ENCODE data around the gene TP53.

The TP53 gene

DNA sequence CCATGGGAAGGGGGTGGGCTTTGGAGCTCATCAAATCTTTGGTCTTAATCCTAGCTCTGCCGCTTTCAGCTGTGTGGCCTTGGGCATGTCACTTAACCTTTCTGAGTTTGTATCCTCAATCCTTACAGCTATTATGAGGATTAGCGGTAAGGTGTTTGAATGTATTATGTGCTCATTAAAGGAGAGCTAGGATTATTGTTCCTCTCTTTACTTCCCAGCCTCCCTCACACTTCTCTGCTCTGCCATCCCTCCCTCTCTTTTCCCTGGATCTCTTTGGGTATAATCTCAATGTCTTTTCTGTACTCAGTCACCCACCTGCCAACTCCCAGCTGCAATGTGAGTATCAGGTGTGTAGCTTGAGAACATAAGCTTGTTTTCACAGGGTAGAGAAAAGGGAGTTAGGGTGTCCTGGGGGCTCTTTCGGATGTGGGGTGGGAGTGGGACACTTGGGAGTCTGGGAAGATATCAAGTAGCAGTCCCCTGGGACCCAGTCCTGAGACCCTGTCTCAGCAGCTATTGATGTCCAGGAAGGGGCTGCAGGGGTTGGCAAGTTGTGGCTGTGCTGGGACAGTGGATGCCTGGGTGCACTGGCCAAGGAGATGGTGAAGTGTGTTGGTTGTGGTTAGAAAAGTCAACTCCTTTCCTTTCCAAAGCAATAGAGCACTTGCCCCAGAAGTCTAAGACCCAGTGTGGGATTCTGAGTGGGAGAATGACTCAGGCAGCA is 19.5 kb upstream of the TP53 start:
- DNase-seq (ENCODE audit: low read depth, low spot score) = no peak

DNA sequence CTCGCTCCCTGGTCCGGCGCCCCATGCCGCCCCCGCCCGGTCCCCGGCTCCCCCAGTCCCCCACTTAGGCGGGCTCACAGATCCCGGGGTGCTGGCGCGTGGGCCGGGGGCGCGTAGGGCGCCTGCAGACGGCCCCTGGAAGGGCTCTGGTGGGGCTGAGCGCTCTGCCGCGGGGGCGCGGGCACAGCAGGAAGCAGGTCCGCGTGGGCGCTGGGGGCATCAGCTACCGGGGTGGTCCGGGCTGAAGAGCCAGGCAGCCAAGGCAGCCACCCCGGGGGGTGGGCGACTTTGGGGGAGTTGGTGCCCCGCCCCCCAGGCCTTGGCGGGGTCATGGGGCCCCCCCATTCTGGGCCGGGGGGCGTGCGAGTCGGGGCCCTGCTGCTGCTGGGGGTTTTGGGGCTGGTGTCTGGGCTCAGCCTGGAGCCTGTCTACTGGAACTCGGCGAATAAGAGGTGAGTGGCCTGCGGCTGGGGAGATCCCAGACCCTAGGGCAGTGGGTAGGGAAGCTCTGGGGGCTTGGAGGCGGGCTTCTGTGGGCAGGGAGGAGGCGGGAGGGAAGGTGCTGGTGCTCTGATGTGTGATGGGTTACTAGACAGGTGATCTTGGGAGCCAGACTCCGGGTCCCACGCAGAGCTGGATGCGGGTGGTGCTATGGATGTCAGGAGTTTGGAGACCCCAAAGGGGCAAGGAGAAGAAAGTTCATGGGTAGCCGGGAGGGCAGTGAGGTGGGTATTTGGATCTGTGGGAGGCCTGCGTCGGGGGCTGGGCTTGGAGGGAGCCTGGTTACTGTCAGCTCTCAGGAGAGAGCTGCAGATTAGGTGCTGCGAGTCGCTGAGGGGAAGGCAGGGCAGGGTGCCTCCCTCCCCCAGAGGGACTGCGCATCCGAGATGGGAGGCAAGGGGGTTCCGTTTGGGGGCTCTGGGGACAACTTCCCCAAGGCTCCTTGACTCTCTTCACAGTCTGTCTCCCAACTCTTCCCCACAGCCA is 18.3 kb upstream of the TP53 start:
- DNase-seq (ENCODE audit: low read depth, low spot score) = no peak

DNA sequence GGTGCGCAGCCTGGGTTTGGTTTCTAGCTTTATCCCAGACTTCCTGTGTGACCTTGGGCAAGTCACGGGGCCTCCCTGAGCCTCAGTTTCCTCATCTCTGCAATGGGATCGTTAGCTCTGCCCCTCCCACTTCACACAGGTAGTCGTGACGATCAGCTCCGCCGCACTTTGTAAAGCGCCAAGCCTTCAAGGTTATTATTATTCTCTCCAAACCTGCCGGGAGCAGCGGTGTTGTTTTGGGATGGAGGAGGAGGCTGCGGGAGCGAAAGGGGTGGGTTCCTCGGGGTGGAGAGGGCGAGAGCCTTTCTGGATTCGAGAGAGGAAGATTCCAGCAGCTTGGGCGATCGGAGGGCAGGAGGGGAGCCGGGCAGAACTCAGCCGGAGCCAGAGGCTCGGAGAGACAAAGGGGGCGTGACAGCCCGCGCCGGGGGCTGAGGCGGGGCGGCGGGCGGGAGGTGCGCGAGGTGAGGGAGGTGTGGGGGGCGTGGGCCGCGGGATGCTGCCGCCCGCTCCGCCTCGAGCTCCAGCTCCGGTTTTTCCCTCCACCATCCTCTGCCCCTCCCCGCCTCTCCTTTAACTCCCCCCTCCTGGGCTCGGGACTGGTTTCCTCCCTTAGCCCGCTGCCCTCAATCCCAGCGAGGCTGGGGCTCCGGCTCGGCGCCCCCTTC is 17.4 kb upstream of the TP53 start, which contains the start of gene EFNB3:
Gene EFNB3 (plus strand): TSS at position 602 of the 668 bp plus-strand sequence. CDS start 397 bp downstream, outside the sequence.
- DNase-seq (ENCODE audit: low read depth, low spot score) = no peak

DNA sequence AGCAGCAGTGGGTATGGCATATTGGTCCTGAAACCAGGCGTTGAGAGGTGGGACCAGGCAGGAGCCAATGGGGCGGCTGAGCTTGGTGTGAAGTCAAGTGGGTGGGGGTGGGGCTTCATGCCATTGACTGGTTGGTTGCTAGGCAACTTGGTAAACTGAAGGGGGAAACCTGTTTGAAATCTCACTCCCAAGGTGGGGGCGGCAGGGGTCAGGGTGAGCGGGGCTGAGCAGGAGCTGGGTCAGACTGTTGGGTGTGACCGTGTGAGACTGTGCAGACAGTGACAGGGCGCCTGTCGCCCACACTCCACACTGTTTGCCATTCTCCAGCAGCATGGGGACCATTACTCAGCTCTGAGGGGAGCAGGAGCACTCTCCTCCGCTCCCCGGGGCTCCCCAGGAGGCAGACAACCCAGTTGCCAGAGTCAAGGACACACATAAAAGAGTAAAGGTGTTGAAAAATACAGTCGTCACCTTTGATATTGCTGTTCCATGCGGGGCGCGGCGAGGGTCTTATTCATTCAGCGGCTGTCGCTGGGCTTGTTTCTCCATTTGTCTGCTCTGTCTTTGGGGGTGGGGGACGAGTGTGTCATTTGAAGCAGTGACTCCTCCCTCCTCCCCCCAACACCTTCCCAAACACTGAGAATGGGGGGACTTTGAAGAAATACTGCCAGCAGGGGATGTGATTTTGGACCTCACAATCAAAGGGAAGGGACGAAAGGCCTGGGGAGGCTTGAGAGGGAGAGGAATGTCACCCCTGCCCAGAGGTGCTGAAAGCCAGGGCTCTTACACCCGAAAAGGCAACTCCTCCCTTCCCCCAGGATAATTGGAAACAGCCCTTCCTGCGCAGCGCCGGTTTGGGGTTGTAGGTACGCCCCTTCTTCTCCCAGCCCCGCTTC is 16.5 kb upstream of the TP53 start:
- no peak for DNase-seq (ENCODE audit: low read depth, low spot score)

- no peak for DNase-seq (ENCODE audit: low read depth, low spot score)
Measured at GRCh38 chr17:7702776-7703175, 15.5 kb upstream of the TP53 start.

DNA sequence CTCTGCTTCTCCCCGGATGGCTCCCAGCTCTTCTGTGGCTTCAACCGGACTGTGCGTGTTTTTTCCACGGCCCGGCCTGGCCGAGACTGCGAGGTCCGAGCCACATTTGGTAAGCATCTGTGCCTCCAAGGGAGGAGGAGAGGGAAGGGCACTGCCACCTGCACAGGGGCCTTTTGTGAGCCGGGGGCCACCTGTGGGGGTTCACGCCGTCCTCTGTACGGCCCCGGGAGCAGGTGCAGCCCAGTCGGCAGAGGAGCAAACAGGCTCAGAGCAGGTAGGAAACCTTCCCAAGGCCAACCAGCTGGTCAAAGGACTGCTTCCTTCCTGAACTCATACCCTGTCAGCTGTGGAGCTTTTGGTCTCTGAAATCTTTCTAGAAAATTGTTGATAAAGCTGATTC is 14.4 kb upstream of the TP53 start:
- DNase-seq (ENCODE audit: low read depth, low spot score) = no peak

- DNase-seq (ENCODE audit: low read depth, low spot score) = no peak
Measured at GRCh38 chr17:7700510-7700909, 13.2 kb upstream of the TP53 start.

- no peak for DNase-seq (ENCODE audit: low read depth, low spot score)
Measured at GRCh38 chr17:7697828-7698588, 10.7 kb upstream of the TP53 start.

DNA sequence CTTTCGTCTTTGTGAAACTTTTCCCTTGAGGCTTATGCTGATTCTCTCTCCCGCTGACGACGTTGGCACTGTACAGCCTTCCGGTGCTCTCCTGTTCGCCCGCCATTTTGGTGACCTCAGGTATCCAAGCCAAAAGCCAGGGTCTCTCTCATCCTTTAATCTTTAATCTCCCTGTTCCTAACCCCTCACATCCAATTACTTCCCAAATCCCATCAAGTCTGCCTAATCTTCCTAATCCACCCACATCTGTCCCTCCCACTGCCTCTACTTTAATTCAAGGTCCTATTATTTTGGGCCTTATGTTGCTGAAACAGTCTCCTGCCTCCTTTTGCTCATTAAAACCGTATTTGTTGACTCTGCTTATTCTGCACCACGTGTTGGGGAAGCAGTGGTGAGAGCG is 8.3 kb upstream of the TP53 start:
- no peak for DNase-seq (ENCODE audit: low read depth, low spot score)

DNA sequence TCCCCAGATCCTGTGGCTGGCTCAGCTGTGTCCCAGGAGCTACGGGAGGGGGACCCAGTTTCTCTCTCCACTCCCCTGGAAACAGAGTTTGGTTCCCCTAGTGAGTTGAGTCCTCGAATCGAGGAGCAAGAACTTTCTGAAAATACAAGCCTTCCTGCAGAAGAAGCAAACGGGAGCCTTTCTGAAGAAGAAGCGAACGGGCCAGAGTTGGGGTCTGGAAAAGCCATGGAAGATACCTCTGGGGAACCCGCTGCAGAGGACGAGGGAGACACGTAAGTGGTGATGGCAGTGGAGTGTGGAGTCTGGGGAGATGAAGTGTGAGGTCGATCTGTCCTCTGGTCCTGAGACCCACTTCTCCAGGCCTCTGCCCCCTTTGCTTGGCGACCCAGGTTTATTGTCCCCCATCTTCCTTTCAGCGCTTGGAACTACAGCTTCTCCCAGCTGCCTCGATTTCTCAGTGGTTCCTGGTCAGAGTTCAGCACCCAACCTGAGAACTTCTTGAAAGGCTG is 1.6 kb upstream of the TP53 start:
- DNase-seq (ENCODE audit: low read depth, low spot score) = no peak

GRCh38 chr17:7687908-7688807 is 868 bp upstream of the TP53 start, which contains the start of gene WRAP53:
Gene WRAP53, plus strand, starts transcription at chr17:7688477. Its CDS starts 172 bp downstream, at chr17:7688649.
- peak; percentile 94 for DNase-seq (ENCODE audit: low read depth, low spot score)

DNA sequence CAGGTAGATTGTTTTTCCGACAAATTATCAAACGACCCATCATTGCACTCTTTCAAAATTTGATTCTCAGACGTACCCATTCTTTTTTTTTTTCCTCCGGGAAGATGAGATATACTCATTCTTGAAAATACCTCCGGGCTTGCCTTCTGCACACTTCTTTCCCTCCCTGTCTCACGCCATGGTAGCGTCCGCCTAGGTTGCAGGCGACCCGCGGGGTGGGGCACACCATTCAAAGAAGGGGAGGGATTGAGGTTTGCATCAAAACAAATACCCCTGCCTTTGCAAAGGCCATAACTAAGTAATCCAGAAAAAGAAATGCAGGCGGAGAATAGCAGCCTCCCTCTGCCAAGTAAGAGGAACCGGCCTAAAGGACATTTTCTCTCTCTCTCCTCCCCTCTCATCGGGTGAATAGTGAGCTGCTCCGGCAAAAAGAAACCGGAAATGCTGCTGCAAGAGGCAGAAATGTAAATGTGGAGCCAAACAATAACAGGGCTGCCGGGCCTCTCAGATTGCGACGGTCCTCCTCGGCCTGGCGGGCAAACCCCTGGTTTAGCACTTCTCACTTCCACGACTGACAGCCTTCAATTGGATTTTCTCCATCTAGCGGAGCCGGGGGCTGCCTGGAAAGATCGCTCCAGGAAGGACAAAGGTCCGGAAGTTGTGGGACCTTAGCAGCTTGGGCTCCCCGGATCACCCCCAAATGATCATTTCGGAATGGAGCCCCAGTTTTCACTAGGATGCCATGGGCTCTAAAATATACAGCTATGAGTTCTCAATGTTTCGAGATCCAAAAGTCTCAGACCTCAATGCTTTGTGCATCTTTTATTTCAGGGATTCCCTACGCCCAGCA is 843 bp downstream of the TP53 start:
- peak; percentile 68 for DNase-seq (ENCODE audit: low read depth, low spot score)

GRCh38 chr17:7685533-7686221 is 1.6 kb downstream of the TP53 start:
- DNase-seq (ENCODE audit: low read depth, low spot score) = peak; percentile 77

DNA sequence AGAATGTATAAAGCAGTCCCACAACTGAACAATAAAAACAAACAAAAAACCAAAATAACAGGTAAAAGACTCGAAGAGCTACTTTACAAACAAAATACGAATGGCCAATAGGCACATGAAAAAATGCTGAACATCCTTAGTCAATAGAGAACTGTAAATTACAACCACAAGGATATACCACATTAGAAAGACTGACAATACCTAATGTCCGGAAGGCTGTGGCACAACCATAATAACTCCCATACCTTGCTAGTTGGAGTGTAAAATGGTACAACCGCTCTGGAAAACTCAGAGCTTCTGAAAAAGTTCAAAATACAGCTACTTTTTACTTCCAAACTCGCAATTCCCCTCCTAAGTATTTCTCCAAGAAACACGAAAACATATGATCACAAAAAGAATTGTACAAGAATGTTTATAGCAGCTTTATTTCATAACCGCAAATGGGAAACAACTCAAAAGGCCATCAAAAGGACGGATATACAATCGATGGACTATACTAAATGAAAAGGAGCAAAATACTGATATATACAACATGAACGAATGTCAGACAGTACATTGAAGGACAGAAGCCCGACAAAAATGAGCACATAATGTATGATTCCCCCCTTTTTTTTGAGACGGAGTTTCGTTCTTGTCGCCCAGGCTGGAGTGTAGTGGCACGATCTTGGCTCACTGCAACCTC is 2.3 kb downstream of the TP53 start:
- DNase-seq (ENCODE audit: low read depth, low spot score) = no peak

DNA sequence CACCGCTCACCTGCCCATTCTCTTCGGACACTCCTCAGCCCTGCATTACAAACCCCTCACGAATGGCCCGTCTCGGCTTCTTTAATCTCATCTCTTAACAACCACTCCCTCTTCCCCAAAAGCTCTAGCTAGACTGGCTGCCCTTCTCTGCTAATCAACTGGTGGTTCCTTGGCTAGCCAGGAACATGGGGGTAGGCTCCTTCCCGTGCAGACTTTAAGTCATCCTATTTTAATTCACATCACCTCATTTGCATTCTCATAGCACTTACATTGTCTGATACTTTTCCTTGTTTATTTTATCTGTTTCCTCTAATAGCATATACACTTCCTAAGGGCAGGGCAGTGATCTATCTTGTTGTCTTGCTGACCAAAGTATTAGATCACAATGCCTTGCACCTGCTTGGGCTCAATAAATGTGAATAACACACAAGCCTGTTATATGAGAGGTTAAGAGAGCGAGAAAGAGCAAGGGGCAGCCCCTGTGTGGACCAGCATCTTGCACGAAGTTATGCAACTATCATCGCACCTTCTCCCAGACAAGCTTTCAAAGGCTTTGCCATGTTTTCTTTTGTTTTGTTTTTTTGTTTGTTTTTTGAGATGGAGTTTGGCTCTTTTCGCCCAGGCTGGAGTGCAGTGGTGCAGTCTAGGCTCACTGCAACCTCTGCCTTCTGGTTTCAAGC is 9.8 kb downstream of the TP53 start:
- DNase-seq (ENCODE audit: low read depth, low spot score) = no peak

GRCh38 chr17:7676533-7676932 is 10.8 kb downstream of the TP53 start:
- no peak for DNase-seq (ENCODE audit: low read depth, low spot score)

Data from activated CD4-positive, CD25-positive, alpha-beta regulatory T cell treated with anti-CD3 and anti-CD28 coated beads, Interleukin-2, amount 50 U/mL, for 16 hours (primary cell).